Right lobe of liver (tissue), 4 donors: ENCODE measurements around the gene NUP210.

Experiments
- CTCF ChIP-seq, 4 donors: fragments of 200-600 bp in 3 of 4; fragments of 450-650 bp in 1 of 4; IDR thresholded peaks; one replicate each; pipeline versions ENCODE4 v1.5.1 to v1.8.0; 2016 to 2022; ENCODE audit warnings: antibody characterized with exemption in 4 of 4, mild to moderate bottlenecking in 2 of 4
- POLR2A ChIP-seq: fragments of 450-650 bp; IDR thresholded peaks from one replicate; pipeline ENCODE4 v1.6.1; 2017; ENCODE audit warnings: antibody characterized with exemption, mild to moderate bottlenecking
- donor health status: DM: no; HTN: no; CAD: no.
- donor health status: DM: no; HTN: no; CAD: no.
- donor health status: DM: no; HTN: yes; CAD: no.

GRCh38 chr3:13283877-13284264 lies 136.3 kb downstream of the NUP210 start:
- TF ChIP-seq CTCF (IDR thresholded peaks at IDR 0.05) (no peak), POLR2A (no peak)
